ENCODE data around the gene ZBTB20. TPM values are rescaled to one million over a fixed set of nuclear protein-coding genes. Genes with fewer than 3 reads are reported as not detected.

ZBTB20 gene
- total RNA-seq, 3 donors from 2014 or later, result 62.9 to 150 (median 109) TPM

DNA sequence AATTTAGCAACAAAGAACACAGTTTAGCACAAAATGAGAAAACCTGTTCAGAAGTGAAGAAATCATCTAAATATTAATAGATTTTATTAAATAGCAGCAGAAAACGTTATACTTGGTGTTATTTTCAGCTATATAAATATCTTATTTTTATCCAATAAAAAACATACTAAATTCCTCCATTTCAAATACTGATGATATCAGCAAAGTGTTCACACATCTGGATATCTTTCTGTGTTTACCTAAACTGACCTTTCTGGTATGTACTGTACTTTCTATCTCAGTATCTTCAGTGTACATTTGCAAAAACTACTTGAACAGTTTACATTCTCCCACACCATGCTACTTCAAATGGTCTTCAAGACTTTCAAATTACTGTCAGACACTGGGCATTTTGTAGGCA is 179.9 kb downstream of the ZBTB20 start:
- H3K4me1 ChIP-seq, result no peaks in the 10 kb centered on the region
- intact Hi-C loops (cut with DNase I; ENCODE audit: low total_unique reads), result no loop called here
- TF ChIP-seq CTCF (IDR thresholded peaks at IDR 0.05) (no peak), POLR2A (IDR thresholded peaks at IDR 0.05) (no peak), POLR2AphosphoS5 (IDR thresholded peaks at IDR 0.05) (no peak)
- H3K27ac ChIP-seq, result no peak overlapping the region
- DNase-seq (ENCODE audit: low spot score in 2 of 2), result no peak
- H3K36me3 ChIP-seq, result no peaks in the 10 kb centered on the region
- no peak overlapping the region for H3K4me3 ChIP-seq
- H3K9me3 ChIP-seq, result no peaks in the 10 kb centered on the region
- H3K27me3 ChIP-seq, result no peaks in the 10 kb centered on the region

GRCh38 chr3:114962189-114962588 is 184.9 kb downstream of the ZBTB20 start:
- intact Hi-C loops (cut with DNase I; ENCODE audit: low total_unique reads), result no loop called here
- Histone ChIP-seq H3K27ac (no peak overlapping the region), H3K4me3 (no peak overlapping the region), H3K36me3 (no peaks in the 10 kb centered on the region), H3K9me3 (no peaks in the 10 kb centered on the region), H3K4me1 (no peaks in the 10 kb centered on the region), H3K27me3 (no peaks in the 10 kb centered on the region)
- no peak for TF ChIP-seq POLR2A (IDR thresholded peaks at IDR 0.05)
- TF ChIP-seq CTCF (IDR thresholded peaks at IDR 0.05), result no peak
- TF ChIP-seq POLR2AphosphoS5 (IDR thresholded peaks at IDR 0.05), result no peak
- DNase-seq (ENCODE audit: low spot score in 2 of 2), result no peak

GRCh38 chr3:114958930-114959329 is 188.2 kb downstream of the ZBTB20 start:
- H3K4me3 ChIP-seq, result no peak overlapping the region
- H3K4me1 ChIP-seq, result no peaks in the 10 kb centered on the region
- H3K9me3 ChIP-seq, result peaks cover 0 to 12% of the 10 kb centered on the region in 2 donors
- H3K27ac ChIP-seq, result no peak overlapping the region
- intact Hi-C loops (cut with DNase I; ENCODE audit: low total_unique reads), result no loop called here
- no peak for DNase-seq (ENCODE audit: low spot score in 2 of 2)
- no peak for TF ChIP-seq CTCF (IDR thresholded peaks at IDR 0.05)
- no peak for TF ChIP-seq POLR2A (IDR thresholded peaks at IDR 0.05)
- TF ChIP-seq POLR2AphosphoS5 (IDR thresholded peaks at IDR 0.05), result no peak
- H3K36me3 ChIP-seq, result no peaks in the 10 kb centered on the region
- H3K27me3 ChIP-seq, result no peaks in the 10 kb centered on the region

- intact Hi-C loops (cut with DNase I; ENCODE audit: low total_unique reads), result no loop called here
- no peak overlapping the region for H3K27ac ChIP-seq
Observed at GRCh38 chr3:114953800-114954199, 193.3 kb downstream of the ZBTB20 start.

More at GRCh38 chr3:114953800-114954199, 193.3 kb downstream of the ZBTB20 start:
- Histone ChIP-seq H3K4me1 (no peaks in the 10 kb centered on the region), H3K27me3 (no peaks in the 10 kb centered on the region), H3K4me3 (no peak overlapping the region), H3K36me3 (no peaks in the 10 kb centered on the region), H3K9me3 (peaks cover 0 to 34% of the 10 kb centered on the region in 2 donors)
- no peak for TF ChIP-seq POLR2A (IDR thresholded peaks at IDR 0.05)
- no peak for TF ChIP-seq POLR2AphosphoS5 (IDR thresholded peaks at IDR 0.05)
- no peak for TF ChIP-seq CTCF (IDR thresholded peaks at IDR 0.05)
- DNase-seq (ENCODE audit: low spot score in 2 of 2), result no peak
